Loucy (cell line): Measurements from ENCODE around the gene SLC36A1.

Experiments used
- H2AFZ ChIP-seq: fragments of 200-600 bp; sonication (generic); 2 replicates; pipeline ENCODE4 v1.6.0; 2016; ENCODE audit warnings: antibody characterized with exemption, mild to moderate bottlenecking, low read length, moderate library complexity
- H3F3A ChIP-seq: fragments of 200-600 bp; 2 replicates; pipeline ENCODE4 v1.6.0; 2016; ENCODE audit warnings: antibody characterized with exemption, low read depth, mild to moderate bottlenecking
- H3K27me3 ChIP-seq: fragments of 200-600 bp; sonication (generic); 2 replicates; pipeline ENCODE4 v1.6.1; 2014; ENCODE audit warnings: low read length, mild to moderate bottlenecking; ENCODE audit not compliant: insufficient read depth, poor library complexity, severe bottlenecking
- H3K36me3 ChIP-seq: fragments of 200-600 bp; sonication (generic); 2 replicates; pipeline ENCODE4 v1.6.1; 2016; ENCODE audit warnings: low read length; ENCODE audit not compliant: insufficient read depth
- H3K4me1 ChIP-seq: fragments of 200-600 bp; sonication (generic); 2 replicates; pipeline ENCODE4 v1.5.1; 2014; ENCODE audit warnings: low read length, mild to moderate bottlenecking; ENCODE audit not compliant: insufficient read depth, poor library complexity, severe bottlenecking
- H3K4me2 ChIP-seq: fragments of 200-600 bp; sonication (generic); 2 replicates; pipeline ENCODE4 v1.6.0; 2014; ENCODE audit warnings: antibody characterized with exemption, low read length, low read depth, mild to moderate bottlenecking; ENCODE audit not compliant: poor library complexity, severe bottlenecking
- H3K4me3 ChIP-seq: fragments of 200-600 bp; sonication (generic); 2 replicates; pipeline ENCODE4 v1.5.1; 2014; ENCODE audit warnings: low read length, mild to moderate bottlenecking, mixed read lengths; ENCODE audit not compliant: poor library complexity, severe bottlenecking
- H3K79me2 ChIP-seq: fragments of 200-600 bp; sonication (generic); 2 replicates; pipeline ENCODE4 v1.6.1; 2014; ENCODE audit warnings: low read length; ENCODE audit not compliant: insufficient read depth
- H3K9ac ChIP-seq: fragments of 200-600 bp; sonication (generic); 2 replicates; pipeline ENCODE4 v1.6.0; 2014; ENCODE audit warnings: mild to moderate bottlenecking, low read depth, low read length, moderate library complexity; ENCODE audit not compliant: poor library complexity, severe bottlenecking
- H3K9me2 ChIP-seq: fragments of 200-600 bp; sonication (generic); replicated peaks from 2 replicates; pipeline ENCODE4 v1.6.1; 2016; ENCODE audit warnings: low read depth, low read length, mixed read lengths
- H3K9me3 ChIP-seq: fragments of 200-600 bp; sonication (generic); 2 replicates; pipeline ENCODE4 v1.6.1; 2014; ENCODE audit warnings: mild to moderate bottlenecking, antibody characterized with exemption, low read length, low read depth; ENCODE audit not compliant: insufficient read depth
- H4K20me1 ChIP-seq: fragments of 200-600 bp; sonication (generic); 2 replicates; pipeline ENCODE4 v1.6.0; 2014; ENCODE audit warnings: antibody characterized with exemption, low read length, mild to moderate bottlenecking; ENCODE audit not compliant: insufficient read depth, poor library complexity, severe bottlenecking
- EZH2phosphoT487 ChIP-seq: fragments of 200-600 bp; IDR thresholded peaks from 2 replicates; pipeline ENCODE4 v1.6.1; 2018; ENCODE audit warnings: antibody characterized with exemption, mild to moderate bottlenecking, moderate library complexity, borderline replicate concordance
- TF ChIP-seq, protein P1 (sequence below): fragments of 200-600 bp; sonication (generic); conservative IDR thresholded peaks from 2 replicates; pipeline ENCODE4 v1.5.1; 2014; ENCODE audit warnings: mild to moderate bottlenecking, antibody characterized with exemption, low read length

The SLC36A1 gene

DNA sequence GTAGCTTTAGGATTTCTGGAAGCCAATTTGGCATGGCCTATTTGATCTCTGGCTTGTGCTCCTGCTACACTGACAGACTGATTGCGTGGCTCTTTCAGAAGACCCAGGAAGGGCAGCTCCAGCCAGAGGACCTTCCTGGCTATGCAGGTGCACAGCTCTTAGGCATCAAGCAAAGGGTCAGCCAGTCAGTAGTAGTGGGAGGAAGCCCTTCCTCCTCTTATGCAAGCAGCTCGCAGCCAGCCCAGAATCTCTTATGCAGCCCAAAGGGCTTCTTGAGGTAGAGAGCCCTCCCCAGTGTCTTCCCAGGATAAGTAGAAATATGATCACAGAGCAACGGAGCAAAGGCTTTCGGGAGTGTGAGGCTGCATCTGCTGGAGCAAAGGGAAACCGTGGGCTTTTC, 43.2 kb downstream of the SLC36A1 start:
- H3K4me2 ChIP-seq, result no peak overlapping the region

DNA sequence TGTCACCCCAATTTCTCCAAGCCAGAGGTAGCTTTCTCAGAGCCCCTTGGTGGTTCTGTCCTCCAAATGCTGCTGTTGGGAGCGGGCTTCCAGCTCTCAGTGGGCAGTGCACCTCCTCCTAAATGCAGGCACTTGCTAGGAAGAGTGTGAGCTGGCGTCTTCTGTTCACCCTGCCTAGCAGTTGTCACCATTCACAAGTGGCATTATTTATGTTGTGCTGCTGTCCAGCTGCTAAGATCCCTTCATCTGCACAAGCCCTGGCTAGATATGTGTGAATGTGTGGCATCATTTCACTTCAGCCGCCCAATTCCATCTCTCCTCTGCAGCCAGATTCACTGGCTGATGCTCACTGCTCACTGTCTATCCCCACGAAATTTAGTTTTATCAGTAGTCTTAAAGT, 43.7 kb downstream of the SLC36A1 start:
- Histone ChIP-seq H3K9ac (no peak overlapping the region), H3K36me3 (no peaks in the 10 kb centered on the region), H3K9me2 (no peaks in the 10 kb centered on the region), H3F3A (no peaks in the 10 kb centered on the region), H4K20me1 (no peaks in the 10 kb centered on the region), H2AFZ (no peak overlapping the region), H3K9me3 (no peaks in the 10 kb centered on the region), H3K4me1 (no peaks in the 10 kb centered on the region), H3K27me3 (no peaks in the 10 kb centered on the region), H3K4me3 (no peak overlapping the region), H3K4me2 (no peak overlapping the region), H3K79me2 (no peaks in the 10 kb centered on the region)
- TF ChIP-seq, protein P1, sequence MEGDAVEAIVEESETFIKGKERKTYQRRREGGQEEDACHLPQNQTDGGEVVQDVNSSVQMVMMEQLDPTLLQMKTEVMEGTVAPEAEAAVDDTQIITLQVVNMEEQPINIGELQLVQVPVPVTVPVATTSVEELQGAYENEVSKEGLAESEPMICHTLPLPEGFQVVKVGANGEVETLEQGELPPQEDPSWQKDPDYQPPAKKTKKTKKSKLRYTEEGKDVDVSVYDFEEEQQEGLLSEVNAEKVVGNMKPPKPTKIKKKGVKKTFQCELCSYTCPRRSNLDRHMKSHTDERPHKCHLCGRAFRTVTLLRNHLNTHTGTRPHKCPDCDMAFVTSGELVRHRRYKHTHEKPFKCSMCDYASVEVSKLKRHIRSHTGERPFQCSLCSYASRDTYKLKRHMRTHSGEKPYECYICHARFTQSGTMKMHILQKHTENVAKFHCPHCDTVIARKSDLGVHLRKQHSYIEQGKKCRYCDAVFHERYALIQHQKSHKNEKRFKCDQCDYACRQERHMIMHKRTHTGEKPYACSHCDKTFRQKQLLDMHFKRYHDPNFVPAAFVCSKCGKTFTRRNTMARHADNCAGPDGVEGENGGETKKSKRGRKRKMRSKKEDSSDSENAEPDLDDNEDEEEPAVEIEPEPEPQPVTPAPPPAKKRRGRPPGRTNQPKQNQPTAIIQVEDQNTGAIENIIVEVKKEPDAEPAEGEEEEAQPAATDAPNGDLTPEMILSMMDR, result no peak
- no peak for TF ChIP-seq EZH2phosphoT487

More for the DNA sequence above, 43.2 kb downstream of the SLC36A1 start:
- TF ChIP-seq EZH2phosphoT487, result no peak
- TF ChIP-seq, protein P1, result no peak
- Histone ChIP-seq H3K9ac (no peak overlapping the region), H3K36me3 (no peaks in the 10 kb centered on the region), H3K4me3 (no peak overlapping the region), H2AFZ (no peak overlapping the region), H4K20me1 (no peaks in the 10 kb centered on the region), H3F3A (no peaks in the 10 kb centered on the region), H3K79me2 (no peaks in the 10 kb centered on the region), H3K9me3 (no peaks in the 10 kb centered on the region), H3K27me3 (no peaks in the 10 kb centered on the region), H3K4me1 (no peaks in the 10 kb centered on the region), H3K9me2 (no peaks in the 10 kb centered on the region)

DNA sequence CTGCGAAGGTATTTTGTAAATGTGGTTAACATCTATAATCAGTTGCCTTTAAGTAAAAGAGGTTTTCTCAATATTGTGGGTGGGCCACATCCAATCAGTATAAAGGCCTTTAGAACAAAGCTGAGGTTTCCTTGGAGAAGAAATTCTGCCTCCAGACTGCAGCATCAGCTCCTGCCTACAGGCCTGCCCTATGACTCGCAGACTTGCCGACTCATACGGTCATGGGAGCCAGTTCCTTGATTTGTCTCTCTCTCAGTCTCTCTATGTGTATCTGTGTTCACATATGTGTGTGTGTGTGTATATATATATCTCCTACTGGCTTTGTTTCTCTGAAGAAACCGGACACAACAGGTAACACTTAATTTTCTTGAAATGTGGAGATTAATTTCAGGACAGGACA, 45.3 kb downstream of the SLC36A1 start:
- no peaks in the 10 kb centered on the region for H3K9me3 ChIP-seq
- H3K4me1 ChIP-seq, result no peaks in the 10 kb centered on the region
- H3K4me3 ChIP-seq, result no peak overlapping the region
- H2AFZ ChIP-seq, result no peak overlapping the region
- no peaks in the 10 kb centered on the region for H3F3A ChIP-seq
- TF ChIP-seq, protein P1, result no peak
- no peak for TF ChIP-seq EZH2phosphoT487
- H3K4me2 ChIP-seq, result no peak overlapping the region
- no peaks in the 10 kb centered on the region for H3K9me2 ChIP-seq
- H3K27me3 ChIP-seq, result no peaks in the 10 kb centered on the region
- no peaks in the 10 kb centered on the region for H4K20me1 ChIP-seq
- H3K79me2 ChIP-seq, result no peaks in the 10 kb centered on the region
- H3K9ac ChIP-seq, result no peak overlapping the region
- H3K36me3 ChIP-seq, result no peaks in the 10 kb centered on the region
